UCSD-AML1 (cell line): ENCODE results near the gene AGGF1.
"Not testable (repeated sequence)": the region's sequence is repeated elsewhere in the genome, so short reads cannot be mapped to it uniquely, and the experiment has no call there.

Experiments used
- DNase-seq: peaks from one replicate; lab custom pipeline; 2025; ENCODE audit not compliant: unreplicated experiment; lab: John Stamatoyannopoulos, UW

AGGF1 gene

GRCh38 chr5:77030097-77031071 lies at the start of gene AGGF1:
AGGF1 (plus strand) TSS chr5:77030404; CDS start chr5:77030767, 363 bp downstream.
- peak; percentile 94 for DNase-seq

- no peak for DNase-seq
Measured at GRCh38 chr5:76980518-76981144, 49.6 kb upstream of the AGGF1 start.

DNA sequence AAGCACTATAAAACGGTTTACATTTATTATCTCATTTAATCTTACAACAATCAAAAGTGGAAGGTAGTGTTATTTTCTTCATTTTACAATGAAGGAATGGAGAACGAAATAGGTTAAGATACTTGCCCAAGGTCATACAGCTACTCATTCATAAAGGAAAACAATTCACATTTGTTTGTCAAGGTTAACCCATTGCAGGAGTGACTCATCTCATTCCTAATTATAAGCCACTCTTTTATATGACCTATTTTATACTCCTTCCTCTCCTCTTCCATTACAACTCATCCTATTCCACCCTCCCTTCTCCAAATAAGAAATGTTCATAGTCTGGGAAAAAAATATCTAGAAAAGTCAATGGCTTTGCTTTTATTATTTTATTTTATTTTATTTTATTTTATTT lies 47.8 kb upstream of the AGGF1 start:
- DNase-seq, result no peak

DNA sequence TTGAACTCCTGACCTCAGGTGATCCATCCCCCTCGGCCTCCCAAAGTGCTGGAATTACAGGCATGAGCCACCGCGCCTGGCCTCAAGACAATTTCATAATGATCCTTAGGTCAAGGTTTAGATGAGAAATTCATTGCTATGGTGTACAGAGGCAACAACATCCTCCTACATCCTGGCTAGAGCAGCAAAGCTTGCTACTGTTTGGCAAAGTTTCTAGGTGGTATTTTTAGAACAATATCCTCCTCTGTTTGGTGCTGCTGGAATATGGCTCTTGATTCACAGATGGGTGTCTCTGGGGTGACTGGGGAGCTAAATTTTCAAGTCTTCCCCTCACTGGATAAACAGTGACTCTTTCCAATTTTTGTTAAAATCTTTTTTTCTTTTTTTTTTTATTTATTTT lies 46.7 kb upstream of the AGGF1 start:
- DNase-seq, result no peak

GRCh38 chr5:76986825-76987526 lies 43.2 kb upstream of the AGGF1 start:
- DNase-seq, result no peak

- DNase-seq, result no peak
Measured at GRCh38 chr5:76990899-76991459, 39.2 kb upstream of the AGGF1 start.

GRCh38 chr5:76993436-76993835 lies 36.8 kb upstream of the AGGF1 start:
- DNase-seq, result not testable (repeated sequence)

- DNase-seq, result no peak
Measured at GRCh38 chr5:76994337-76994736, 35.9 kb upstream of the AGGF1 start.

GRCh38 chr5:76998251-76998650 lies 32.0 kb upstream of the AGGF1 start:
- not testable (repeated sequence) for DNase-seq

- peak; percentile 15 for DNase-seq
Measured at GRCh38 chr5:76999451-76999850, 30.8 kb upstream of the AGGF1 start.

DNA sequence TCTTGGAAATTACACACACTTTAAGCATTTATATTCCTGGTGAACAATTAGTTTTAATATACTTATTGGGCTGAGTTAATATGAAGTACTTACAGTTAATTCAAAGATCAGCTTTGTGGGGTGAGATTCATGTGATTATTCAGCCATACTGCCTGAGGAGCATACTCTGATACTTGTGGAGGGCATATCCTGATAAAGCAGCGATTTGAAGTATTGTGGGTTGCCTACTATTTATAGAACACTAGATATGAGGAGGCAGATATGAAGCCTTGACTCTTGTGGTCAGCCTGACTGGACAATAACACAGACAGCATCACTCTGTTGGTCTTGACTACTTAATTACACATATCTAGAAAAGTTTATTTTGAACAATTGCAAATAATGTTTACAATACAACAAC lies 27.0 kb upstream of the AGGF1 start:
- no peak for DNase-seq

DNA sequence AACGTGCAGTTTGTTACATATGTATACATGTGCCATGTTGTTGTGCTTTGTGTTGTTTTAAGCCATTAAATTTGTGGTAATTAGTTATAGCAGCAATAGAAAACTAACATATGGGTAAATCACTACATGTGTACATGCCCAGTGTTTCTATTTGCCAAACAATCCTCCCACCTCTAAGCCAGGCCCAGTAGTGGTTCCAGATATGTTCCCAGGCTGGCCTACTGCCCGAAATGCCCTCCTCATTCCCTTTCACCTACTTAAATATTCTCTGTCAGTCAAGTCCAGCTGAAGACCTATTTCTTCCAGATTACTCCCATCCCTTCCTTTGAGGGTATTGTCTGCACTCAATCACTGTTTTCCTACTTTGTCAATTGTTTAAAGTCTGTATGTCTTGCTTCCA lies 24.1 kb upstream of the AGGF1 start:
- DNase-seq, result no peak

- DNase-seq, result no peak
Measured at GRCh38 chr5:77008413-77008812, 21.8 kb upstream of the AGGF1 start.

DNA sequence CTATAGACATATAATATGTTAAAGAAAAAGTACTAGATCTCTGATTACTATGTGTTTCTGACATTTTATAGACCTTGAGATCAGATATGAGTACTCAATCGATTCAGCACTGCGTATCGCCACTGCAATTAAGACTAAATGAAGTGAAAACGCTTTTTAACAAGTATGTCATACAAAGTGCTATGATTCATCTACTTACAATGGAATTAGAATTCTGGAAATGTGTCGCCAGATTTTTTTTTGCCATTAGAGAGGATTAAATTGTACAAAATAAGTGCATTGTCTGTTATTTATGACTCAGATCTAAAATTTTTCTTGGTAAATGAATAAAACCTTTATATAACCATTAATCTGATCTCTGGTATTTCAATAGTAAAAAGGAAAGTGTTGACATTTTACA lies 20.0 kb upstream of the AGGF1 start:
- no peak for DNase-seq

- DNase-seq, result no peak
Measured at GRCh38 chr5:77011498-77011897, 18.7 kb upstream of the AGGF1 start.

DNA sequence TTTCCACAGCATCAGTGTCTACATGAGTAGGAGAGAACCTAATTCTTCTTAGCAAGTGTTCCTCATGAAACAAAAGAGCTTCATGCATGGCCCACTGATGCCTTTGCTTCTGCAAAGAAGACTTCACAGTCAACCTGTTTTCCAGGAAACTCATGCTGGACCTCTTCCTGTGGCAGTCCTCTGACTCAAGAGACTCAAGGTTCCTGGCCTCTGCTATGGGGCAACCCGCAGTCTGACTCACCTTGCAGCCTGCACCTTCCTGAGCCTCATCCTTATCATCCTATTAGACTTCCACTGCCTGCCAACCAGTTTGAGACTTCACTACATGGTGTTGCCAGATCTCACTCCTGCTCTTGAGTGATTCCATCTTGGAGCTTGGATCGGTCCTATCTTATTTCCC lies 17.6 kb upstream of the AGGF1 start:
- DNase-seq, result no peak

- DNase-seq, result no peak
Measured at GRCh38 chr5:77015938-77016569, 14.2 kb upstream of the AGGF1 start.

DNA sequence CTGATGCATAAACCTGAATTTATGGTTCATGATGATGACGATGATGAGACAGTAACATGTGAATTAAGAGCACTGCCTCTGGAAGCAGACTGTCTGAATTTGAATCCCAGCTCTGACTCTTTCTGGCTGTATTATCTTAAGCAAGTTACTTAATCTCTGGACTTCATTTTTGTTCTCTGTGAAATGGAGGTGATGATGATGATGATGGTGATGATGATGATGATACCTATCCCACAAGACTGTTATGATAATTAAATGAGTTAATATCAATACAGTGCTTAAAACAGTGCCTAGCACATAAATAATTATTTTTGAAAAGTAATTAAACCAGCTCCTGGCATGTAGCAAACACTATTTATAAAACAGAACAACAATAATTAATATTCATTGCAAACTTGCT lies 13.2 kb upstream of the AGGF1 start:
- no peak for DNase-seq

DNA sequence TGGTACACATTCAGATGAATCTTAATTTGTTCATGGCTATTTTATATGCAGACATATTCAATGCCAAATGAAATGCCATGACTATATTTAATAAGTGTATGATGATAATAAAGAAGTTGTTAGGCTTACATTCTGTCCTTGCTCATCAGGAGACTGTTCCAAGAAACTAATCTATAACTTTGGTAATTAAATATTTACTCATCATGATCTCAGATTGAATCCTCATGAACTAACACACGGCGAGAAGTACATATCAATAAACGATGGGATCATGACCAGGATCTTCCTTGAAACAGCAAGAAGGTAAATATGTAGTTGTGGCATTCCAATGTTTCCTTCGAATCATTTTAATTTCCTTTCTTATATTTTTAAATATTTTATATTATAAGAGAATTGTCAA lies 12.5 kb upstream of the AGGF1 start:
- no peak for DNase-seq

DNA sequence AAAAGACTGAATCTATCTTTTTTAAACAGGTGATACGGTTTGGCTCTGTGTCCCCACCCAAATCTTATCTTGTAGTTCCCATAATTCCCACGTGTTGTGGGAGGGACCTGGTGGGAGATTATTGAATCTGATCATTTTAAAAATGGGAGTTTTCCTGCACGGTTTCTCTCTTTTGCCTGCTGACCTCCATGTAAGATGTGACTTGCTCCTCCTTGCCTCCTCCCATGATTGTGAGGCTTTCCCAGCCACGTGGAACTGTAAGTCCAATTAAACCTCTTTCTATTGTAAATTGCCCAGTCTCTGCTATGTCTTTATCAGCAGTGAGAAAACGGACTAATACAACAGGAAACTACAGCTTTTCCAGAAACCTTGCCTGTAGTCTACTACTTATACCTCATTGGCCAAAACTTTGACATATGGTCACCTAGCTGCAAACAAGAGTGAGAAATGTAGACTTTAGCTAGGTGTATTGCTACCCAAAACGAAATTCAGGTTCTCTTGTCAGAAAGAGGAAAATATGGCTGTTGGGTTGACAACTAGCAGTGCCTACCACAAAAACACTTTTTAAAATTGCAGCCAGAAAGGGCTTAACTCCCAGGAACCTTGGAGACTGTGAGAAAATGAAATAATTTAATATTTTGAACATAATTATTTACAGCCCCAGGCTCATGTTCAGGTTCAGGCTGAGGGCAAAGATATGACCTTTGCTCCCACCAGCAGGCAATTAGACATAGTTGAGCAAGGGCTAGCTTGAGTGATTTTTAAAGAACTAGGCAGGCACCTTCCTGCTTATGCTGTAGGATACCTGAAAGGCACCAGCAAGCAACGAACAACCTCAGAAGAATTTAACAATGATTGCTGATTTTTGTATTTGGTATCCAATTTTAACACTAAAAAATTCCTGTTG lies 7.4 kb upstream of the AGGF1 start:
- DNase-seq, result no peak
